Mesothelial cell of epicardium (in vitro differentiated cells): ENCODE data around the gene RHBDF1. TPM values are rescaled to one million over a fixed set of nuclear protein-coding genes. Genes with fewer than 3 reads are reported as not detected.
"Not testable (repeated sequence)": the region's sequence is repeated elsewhere in the genome, so short reads cannot be mapped to it uniquely, and the experiment has no call there.

Experiments used
- DNase-seq, 2 experiments: peaks; one replicate each; pipeline ENCODE4 v3.0.0; 2021; ENCODE audit warnings: low spot score in 2 of 2; ENCODE audit not compliant: unreplicated experiment in 2 of 2
- H3K27ac Mint-ChIP-seq: 2 replicates; pipeline ENCODE4 v1.8.0; 2021; ENCODE audit warnings: mixed read lengths
- H3K27me3 Mint-ChIP-seq: 2 replicates; pipeline ENCODE4 v1.8.0; 2021; ENCODE audit warnings: low read depth, mixed read lengths
- H3K36me3 Mint-ChIP-seq: 2 replicates; pipeline ENCODE4 v1.8.0; 2021; ENCODE audit warnings: mixed read lengths
- H3K4me1 Mint-ChIP-seq: 2 replicates; pipeline ENCODE4 v1.8.0; 2021; ENCODE audit warnings: mixed read lengths
- H3K4me3 Mint-ChIP-seq: 2 replicates; pipeline ENCODE4 v1.8.0; 2021; ENCODE audit warnings: mild to moderate bottlenecking, moderate library complexity, mixed read lengths
- H3K9me3 Mint-ChIP-seq: 2 replicates; pipeline ENCODE4 v1.8.0; 2021; ENCODE audit warnings: mixed read lengths
- total RNA-seq: library from RNA; stranded (reverse); gene quantifications from 3 replicates; pipeline ENCODE4 v1.2.1, GENCODE V29; 2021
- TF ChIP-seq, protein P1 (sequence below): fragments of 200-600 bp; sonication (generic); IDR thresholded peaks from one replicate; pipeline ENCODE4 v1.5.0; 2021; ENCODE audit warnings: antibody characterized with exemption; ENCODE audit not compliant: unreplicated experiment

The RHBDF1 gene
- total RNA-seq, 1 donor from 2014 or later, result 81.2 TPM

DNA sequence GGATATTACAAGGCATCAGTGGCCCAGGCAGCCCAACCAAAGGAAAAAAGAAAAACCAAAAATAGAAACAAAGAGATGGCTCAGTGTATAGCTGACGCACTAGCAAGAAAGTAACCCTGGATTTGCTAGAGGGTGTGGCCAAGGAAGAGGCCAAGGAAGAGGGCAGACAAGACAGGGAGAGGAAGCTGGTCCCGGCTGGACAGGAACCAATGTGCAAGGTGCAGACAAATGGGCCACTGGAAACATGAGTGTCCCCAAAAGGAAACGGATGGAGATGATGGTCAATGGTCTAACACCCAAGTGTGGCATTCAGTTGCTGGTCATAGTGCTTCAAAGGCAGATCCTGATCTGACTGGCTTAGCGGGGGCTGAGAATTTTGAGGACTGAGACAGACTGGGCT lies 29.7 kb downstream of the RHBDF1 start:
- no peaks in the 10 kb centered on the region for H3K4me1 Mint-ChIP-seq
- TF ChIP-seq, protein P1, sequence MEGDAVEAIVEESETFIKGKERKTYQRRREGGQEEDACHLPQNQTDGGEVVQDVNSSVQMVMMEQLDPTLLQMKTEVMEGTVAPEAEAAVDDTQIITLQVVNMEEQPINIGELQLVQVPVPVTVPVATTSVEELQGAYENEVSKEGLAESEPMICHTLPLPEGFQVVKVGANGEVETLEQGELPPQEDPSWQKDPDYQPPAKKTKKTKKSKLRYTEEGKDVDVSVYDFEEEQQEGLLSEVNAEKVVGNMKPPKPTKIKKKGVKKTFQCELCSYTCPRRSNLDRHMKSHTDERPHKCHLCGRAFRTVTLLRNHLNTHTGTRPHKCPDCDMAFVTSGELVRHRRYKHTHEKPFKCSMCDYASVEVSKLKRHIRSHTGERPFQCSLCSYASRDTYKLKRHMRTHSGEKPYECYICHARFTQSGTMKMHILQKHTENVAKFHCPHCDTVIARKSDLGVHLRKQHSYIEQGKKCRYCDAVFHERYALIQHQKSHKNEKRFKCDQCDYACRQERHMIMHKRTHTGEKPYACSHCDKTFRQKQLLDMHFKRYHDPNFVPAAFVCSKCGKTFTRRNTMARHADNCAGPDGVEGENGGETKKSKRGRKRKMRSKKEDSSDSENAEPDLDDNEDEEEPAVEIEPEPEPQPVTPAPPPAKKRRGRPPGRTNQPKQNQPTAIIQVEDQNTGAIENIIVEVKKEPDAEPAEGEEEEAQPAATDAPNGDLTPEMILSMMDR, result no peak
- DNase-seq, result no peak
- H3K36me3 Mint-ChIP-seq, result peaks cover 44% of the 10 kb centered on the region
- no peak overlapping the region for H3K27ac Mint-ChIP-seq
- peaks cover 5% of the 10 kb centered on the region for H3K9me3 Mint-ChIP-seq
- H3K27me3 Mint-ChIP-seq, result no peaks in the 10 kb centered on the region
- H3K4me3 Mint-ChIP-seq, result no peak overlapping the region

DNA sequence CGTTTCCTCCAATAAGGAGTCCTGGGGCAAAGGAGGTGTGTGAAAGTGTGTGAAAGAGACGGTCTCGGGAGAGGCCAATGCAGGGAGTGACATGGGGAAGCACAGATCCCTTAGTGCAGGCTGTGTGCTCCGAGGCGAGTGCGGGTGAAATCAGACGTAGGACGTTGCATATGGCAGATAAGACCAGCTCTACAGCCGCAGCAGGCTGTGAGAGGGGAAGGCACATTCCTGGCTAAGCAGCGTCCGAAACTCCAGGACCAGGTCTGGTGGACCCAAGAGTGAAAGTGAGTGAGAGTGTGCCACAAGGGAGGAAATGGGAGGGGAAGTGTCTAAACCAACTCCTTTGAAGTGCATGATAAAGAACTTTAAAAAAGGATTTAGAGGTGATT lies 30.4 kb downstream of the RHBDF1 start:
- Mint-ChIP-seq H3K4me1 (no peaks in the 10 kb centered on the region), H3K9me3 (peaks cover 5% of the 10 kb centered on the region), H3K36me3 (peaks cover 40% of the 10 kb centered on the region), H3K4me3 (no peak overlapping the region), H3K27ac (no peak overlapping the region), H3K27me3 (no peaks in the 10 kb centered on the region)
- TF ChIP-seq, protein P1, result no peak
- no peak for DNase-seq

DNA sequence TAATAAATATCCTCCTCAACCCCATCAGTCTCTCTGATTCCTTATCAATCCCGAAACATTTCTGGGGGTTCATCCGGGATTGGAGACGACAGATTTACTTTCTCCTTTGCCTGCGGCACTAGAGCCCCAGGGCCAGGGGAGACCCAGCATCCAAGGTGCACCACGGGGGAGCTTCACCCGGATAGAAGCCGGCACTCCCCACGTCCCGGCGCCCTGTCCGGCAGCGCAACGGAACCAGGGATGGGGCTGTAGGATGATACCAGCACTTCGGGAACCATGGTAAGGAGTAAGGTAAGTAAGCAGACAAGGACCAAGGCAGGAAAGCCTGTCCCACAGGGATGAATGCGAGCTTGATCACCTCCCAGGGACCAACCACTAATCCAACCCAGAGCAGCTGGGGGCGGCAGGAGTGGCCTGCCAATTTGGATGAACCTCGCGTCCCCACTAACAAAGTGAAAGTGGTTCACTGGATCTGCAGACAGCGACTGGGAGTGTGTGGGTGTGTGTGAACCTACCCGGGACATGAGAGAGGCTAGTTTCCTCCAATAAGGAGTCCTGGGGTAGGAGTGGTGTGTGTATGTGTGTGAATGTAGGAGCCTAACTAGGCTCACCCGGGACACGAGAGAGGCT lies 30.9 kb downstream of the RHBDF1 start:
- DNase-seq, result no peak
- TF ChIP-seq, protein P1, result no peak
- peaks cover 5% of the 10 kb centered on the region for H3K9me3 Mint-ChIP-seq
- H3K4me3 Mint-ChIP-seq, result no peak overlapping the region
- H3K27me3 Mint-ChIP-seq, result no peaks in the 10 kb centered on the region
- H3K27ac Mint-ChIP-seq, result no peak overlapping the region
- H3K4me1 Mint-ChIP-seq, result no peaks in the 10 kb centered on the region
- H3K36me3 Mint-ChIP-seq, result peaks cover 39% of the 10 kb centered on the region

DNA sequence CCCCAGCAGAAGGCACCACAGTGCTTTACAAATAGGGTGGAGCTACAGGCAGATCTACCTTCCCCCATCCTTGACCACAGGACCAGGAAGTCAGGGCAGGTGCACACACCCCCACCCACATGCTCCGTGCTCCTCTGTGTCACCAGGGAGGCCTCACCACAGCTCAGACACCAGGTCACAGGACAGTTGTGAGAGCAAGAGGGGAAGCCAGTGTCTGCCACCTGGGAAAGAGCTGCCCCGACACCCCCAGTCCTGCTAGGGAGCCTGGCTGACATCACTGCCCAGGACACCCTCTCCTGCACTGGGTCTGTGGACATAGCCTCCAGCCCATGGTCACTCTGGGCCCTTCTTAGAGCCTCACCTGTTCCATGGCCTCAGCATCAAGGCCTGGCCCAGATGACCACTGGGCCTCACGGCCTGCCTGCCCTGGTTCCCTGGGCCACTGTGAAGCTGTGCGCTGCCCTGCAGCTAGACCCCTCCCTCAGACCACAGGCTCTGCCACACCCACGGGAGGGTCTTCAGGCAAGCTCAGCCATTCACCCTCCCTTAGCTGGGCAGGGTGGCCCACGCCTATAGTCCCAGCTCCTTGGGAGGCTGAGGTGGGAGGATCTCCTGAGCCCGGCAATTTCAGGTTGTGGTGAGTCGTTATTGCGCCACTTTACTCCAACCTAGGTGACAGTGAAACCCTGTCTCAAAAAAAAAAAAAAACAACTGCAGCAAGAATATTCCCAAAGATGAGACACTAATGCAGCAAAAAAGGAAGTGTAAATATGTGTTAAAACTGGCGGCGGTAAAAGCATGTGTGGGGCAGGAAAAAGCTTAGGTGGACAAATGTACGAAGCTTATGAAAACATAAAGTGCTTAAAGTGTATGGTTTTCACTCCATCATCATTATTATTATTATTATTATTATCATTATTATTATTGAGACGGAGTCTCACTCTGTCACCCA lies 33.2 kb downstream of the RHBDF1 start:
- H3K27ac Mint-ChIP-seq, result no peak overlapping the region
- peaks cover 26% of the 10 kb centered on the region for H3K36me3 Mint-ChIP-seq
- TF ChIP-seq, protein P1, result no peak
- H3K4me3 Mint-ChIP-seq, result no peak overlapping the region
- no peak for DNase-seq
- no peaks in the 10 kb centered on the region for H3K27me3 Mint-ChIP-seq
- H3K9me3 Mint-ChIP-seq, result peaks cover 5% of the 10 kb centered on the region
- peaks cover 9% of the 10 kb centered on the region for H3K4me1 Mint-ChIP-seq

DNA sequence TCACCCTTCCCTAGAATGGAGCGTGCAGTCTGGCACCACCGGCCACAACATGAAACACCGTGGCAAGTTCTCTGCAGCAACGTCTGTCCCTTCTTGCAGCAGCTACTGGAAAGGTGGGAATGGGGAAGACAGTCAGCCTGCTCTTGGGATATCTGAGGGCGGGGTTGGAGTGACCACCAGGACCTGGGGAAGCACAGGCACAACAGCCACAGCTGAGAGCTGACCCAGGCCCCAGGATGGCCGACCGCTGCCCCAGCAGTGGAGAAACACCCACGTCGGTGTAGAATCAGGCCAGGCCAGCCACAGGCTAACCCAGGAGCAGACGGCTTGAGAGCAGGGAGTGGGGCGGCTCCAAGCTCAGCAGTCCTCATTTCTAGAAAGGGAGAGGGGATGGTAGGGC lies 34.2 kb downstream of the RHBDF1 start:
- peaks cover 20% of the 10 kb centered on the region for H3K36me3 Mint-ChIP-seq
- not testable (repeated sequence) for DNase-seq, H3K27ac Mint-ChIP-seq

DNA sequence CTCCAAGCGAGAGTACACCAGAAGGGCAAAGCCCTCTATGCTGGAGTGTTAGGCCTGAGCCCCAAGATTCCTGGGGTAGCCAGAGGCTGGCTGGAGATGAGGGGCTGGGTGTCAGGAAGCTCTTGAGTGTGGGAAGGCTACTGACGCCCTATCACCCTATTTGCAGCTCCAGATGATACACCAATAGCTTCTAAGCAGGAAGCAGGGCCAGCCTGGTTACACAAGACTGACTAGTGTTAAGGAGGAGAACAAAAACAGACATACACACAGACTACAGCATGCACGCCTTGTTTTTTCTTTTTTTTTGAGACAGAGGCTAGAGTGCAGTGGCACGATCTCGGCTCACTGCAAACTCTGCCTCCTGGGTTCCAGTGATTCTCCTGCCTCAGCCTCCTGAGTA lies 34.9 kb downstream of the RHBDF1 start:
- peaks cover 13% of the 10 kb centered on the region for H3K36me3 Mint-ChIP-seq
- DNase-seq, result no peak
- H3K9me3 Mint-ChIP-seq, result peaks cover 5% of the 10 kb centered on the region
- H3K4me3 Mint-ChIP-seq, result no peak overlapping the region
- no peak overlapping the region for H3K27ac Mint-ChIP-seq
- no peaks in the 10 kb centered on the region for H3K27me3 Mint-ChIP-seq
- TF ChIP-seq, protein P1, result no peak
- peaks cover 10% of the 10 kb centered on the region for H3K4me1 Mint-ChIP-seq

More for the DNA sequence above, 34.2 kb downstream of the RHBDF1 start:
- H3K4me3 Mint-ChIP-seq, H3K27me3 Mint-ChIP-seq, H3K9me3 Mint-ChIP-seq: not testable (repeated sequence)
- H3K4me1 Mint-ChIP-seq, result peaks cover 10% of the 10 kb centered on the region
